AG04450 (cell line): ENCODE data around the gene PTPRD. TPM values are rescaled to one million over a fixed set of nuclear protein-coding genes. Genes with fewer than 3 reads are reported as not detected.

Experiments
- CTCF ChIA-PET: fragments of 300-600, 350-600 bp; formaldehyde crosslinking; extraction: SDS; loops from one replicate; lab custom pipeline; 2022; ENCODE audit warnings: antibody characterized with exemption, inconsistent platforms; lab: Charles Lee
- POLR2A ChIA-PET: fragments of 350-600 bp; formaldehyde crosslinking; extraction: SDS; loops from one replicate; lab custom pipeline; 2021; ENCODE audit warnings: antibody characterized with exemption, inconsistent platforms; lab: Yijun Ruan, JAX
- DNase-seq: peaks from one replicate; pipeline ENCODE4 v3.0.0-alpha.2; 2011; ENCODE audit warnings: low read depth, low spot score
- H3K27ac ChIP-seq: one replicate; pipeline ENCODE4 v1.5.1; 2012; ENCODE audit warnings: low read depth, low read length, control low read depth
- H3K27me3 ChIP-seq: one replicate; pipeline ENCODE4 v1.6.0; 2012; ENCODE audit warnings: low read length; ENCODE audit not compliant: control insufficient read depth, insufficient read depth
- H3K4me3 ChIP-seq: 2 replicates; pipeline ENCODE4 v1.5.1; 2011; ENCODE audit warnings: mild to moderate bottlenecking, low read depth, low read length, control low read depth
- H3K9me3 ChIP-seq: 2 replicates; pipeline ENCODE4 v1.5.1; 2012; ENCODE audit warnings: low read length; ENCODE audit not compliant: control insufficient read depth, insufficient read depth
- CTCF ChIP-seq: IDR thresholded peaks from 2 replicates; pipeline ENCODE4 v1.5.1; 2011; ENCODE audit warnings: low read depth, low read length, control low read depth, inconsistent platforms
- polyA plus RNA-seq: library from polyadenylated mRNA; depleted of rRNA; stranded (reverse); fragments of >200 nt; gene quantifications from 2 replicates; pipeline ENCODE4 v1.2.3, GENCODE V29; 2011

The PTPRD gene
- polyA plus RNA-seq, 1 experiment = 0.19 TPM

DNA sequence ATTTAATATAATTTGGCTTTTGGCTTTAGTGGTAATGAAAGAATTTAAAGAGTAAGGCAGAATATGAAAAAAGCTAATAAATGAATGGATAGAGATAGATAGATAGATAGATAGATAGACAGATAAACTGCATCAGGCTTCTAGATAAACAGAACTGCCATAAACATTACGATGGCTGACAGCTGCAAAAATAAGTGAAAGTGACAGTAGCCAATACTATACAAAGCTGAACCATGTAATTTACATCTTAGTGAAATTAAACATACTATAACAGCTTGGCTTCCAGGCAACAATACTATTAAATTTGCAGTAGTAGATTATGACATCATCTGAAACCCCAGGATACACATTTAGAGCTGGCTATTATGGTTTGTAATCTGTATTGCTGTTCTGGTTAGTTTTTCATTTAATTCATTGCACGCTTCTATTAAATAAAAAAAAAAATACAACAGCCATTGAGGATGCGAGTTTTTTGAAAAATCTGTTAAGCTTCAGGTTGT is 1354.8 kb downstream of the PTPRD start:
- no peak for DNase-seq
- Histone ChIP-seq H3K27me3 (no peaks in the 10 kb centered on the region), H3K9me3 (peaks cover 4% of the 10 kb centered on the region; the same call in 1 of the 2 replicates), H3K4me3 (no peak overlapping the region), H3K27ac (no peak overlapping the region)
- ChIA-PET CTCF (no interaction called here), POLR2A (no interaction called here)
- TF ChIP-seq CTCF = no peak

GRCh38 chr9:9246726-9247125 is 1366.1 kb downstream of the PTPRD start:
- CTCF ChIA-PET = no interaction called here
- no peaks in the 10 kb centered on the region for H3K9me3 ChIP-seq
- no peaks in the 10 kb centered on the region for H3K27me3 ChIP-seq
- no peak for TF ChIP-seq CTCF
- no peak overlapping the region for H3K4me3 ChIP-seq
- POLR2A ChIA-PET = no interaction called here
- no peak overlapping the region for H3K27ac ChIP-seq
- DNase-seq = no peak

DNA sequence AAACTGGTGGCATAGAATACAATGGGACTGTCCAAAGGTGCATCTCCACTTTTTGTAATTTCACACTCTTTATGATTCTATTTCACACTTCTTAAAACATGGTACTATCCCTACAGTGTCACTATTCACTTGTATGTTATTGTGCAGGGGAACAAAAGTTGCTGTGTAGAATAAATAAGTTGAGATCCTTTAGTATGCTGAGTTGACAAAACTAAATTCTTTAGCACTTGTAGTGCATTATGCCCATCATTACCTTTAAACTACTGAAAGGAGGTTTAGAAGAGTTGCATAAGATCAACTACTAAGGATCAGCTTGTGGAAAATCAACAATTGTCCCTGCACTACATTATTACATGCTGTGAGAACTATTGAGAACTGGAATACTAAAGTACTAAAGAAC is 1380.9 kb downstream of the PTPRD start:
- H3K9me3 ChIP-seq = peaks cover 12% of the 10 kb centered on the region
- H3K27me3 ChIP-seq = no peaks in the 10 kb centered on the region
- no peak for DNase-seq
- CTCF ChIA-PET = no interaction called here
- H3K27ac ChIP-seq = no peak overlapping the region
- H3K4me3 ChIP-seq = no peak overlapping the region
- no peak for TF ChIP-seq CTCF
- POLR2A ChIA-PET = no interaction called here

- Histone ChIP-seq H3K27ac (no peak overlapping the region), H3K27me3 (no peaks in the 10 kb centered on the region), H3K4me3 (no peak overlapping the region), H3K9me3 (peaks cover 11% of the 10 kb centered on the region)
- DNase-seq = no peak
- ChIA-PET CTCF (no interaction called here), POLR2A (no interaction called here)
- no peak for TF ChIP-seq CTCF
Observed at GRCh38 chr9:9229269-9229668, 1383.5 kb downstream of the PTPRD start.

GRCh38 chr9:9223175-9223574 is 1389.6 kb downstream of the PTPRD start:
- ChIA-PET POLR2A (no interaction called here), CTCF (no interaction called here)
- Histone ChIP-seq H3K27me3 (no peaks in the 10 kb centered on the region), H3K9me3 (no peaks in the 10 kb centered on the region), H3K27ac (no peak overlapping the region), H3K4me3 (no peak overlapping the region)
- no peak for TF ChIP-seq CTCF
- no peak for DNase-seq
